Stimulated activated CD8-positive, alpha-beta memory T cell treated with anti-CD3 and anti-CD28 coated beads, Interleukin-12 subunit alpha, Interleukin-12 subunit beta, amount 100 ng/mL, for 1 hour (primary cell): Measurements from ENCODE around the gene PPBP.

Experiments used
- DNase-seq: peaks from one replicate; pipeline ENCODE4 v3.0.0-alpha.2; 2020; ENCODE audit warnings: low read depth

The PPBP gene, protein sequence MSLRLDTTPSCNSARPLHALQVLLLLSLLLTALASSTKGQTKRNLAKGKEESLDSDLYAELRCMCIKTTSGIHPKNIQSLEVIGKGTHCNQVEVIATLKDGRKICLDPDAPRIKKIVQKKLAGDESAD

DNA sequence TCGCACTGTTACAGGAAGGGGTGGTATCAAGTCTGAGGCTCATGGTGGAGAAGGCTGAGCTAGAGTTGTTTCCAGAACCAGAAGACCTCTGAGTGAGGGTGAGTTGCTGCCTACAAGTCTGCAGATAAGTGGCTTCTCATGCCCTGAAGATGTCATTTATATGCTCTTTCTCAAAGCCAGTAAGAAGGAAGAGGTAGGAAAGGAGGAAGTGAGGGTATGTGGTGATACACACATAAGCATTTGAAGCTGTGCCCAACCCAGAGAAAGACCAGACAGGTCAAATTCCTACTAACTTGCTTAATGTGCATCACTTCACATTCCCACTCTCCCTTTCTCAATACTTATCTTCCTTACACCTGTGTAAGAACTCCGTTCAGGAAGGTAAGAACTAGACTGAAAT, at the start of gene PPBP:
Gene PPBP (minus strand): TSS at position 130 of the 400 bp plus-strand sequence. CDS start 87 bp downstream, at position 43.
- DNase-seq: no peak

DNA sequence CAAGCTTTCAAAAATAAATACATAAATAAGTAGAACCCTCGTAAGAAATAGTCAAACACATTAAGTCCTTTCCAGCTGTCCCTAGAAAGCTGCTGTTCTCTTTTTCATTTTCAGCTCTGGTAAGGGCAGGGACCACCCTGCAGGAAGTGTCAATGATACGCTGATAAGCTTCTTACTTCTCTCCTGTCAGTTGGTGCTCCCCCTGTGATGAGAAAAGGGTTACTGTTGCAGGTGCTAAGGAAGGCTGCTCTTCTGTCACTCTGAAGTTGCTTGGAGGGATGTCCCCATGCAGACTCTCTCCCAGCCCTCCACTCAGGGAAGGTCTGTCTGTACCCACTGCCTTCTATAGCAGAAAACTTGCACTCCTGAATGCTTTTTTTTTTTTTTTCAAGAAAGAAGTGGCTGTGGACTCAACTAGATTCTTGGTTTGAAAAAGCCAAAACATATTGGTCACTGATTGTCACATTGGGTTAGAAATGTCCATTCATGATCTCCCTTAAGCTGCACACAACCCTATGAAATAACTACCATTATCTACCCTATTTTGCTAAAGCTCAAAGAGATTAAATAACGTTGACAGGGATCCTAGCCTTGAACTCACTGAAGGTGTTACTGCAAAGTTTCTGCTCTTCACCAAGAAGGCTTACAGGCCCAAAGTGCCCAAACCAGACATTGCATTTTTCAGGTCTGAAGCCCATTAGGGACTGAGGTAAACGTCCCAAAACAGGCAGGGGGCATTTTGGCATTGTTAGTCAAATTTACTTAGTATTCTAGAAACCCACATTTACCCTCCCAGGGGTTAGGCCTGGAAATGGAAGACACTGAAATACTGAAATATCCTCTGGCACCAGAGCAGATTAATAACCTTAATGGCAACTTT, 49.3 kb upstream of the PPBP start:
- DNase-seq: no peak

DNA sequence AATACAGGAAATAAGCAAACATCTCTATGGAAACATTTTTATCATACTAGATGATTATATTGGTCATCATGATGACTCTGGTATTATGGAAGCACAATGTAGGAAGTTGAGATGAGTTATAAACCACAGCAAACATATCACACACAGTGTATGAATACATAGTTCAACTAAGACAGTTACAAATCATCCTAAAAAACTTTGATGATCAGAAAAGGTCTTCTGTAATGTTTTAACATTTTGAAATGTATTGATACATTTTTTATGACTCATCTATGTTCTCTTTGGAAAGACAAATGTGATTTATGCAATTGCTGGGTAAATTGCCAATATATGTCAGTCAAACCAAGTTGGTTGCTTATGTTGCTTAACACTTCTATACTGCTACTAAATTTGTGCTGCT, 45.7 kb upstream of the PPBP start:
- no peak for DNase-seq

DNA sequence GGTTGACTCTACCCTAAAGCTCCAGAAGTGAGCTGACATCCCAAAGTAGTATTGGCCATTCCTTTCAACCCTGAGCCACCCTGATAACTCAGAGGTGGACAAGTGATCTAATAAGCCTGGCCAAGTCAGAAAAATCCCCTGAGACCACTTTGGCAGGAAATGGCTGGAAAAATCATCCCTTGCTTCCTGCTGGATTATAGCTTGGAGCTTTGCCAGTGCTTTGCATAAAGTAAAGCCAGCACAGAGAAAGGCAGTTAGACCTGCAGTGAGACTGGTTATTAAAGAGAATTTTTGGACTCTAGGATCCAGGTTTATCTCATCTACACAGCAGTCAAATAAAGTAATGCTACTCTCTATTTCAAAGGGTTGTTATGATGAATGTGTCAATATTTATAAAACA, 44.1 kb upstream of the PPBP start:
- no peak for DNase-seq

DNA sequence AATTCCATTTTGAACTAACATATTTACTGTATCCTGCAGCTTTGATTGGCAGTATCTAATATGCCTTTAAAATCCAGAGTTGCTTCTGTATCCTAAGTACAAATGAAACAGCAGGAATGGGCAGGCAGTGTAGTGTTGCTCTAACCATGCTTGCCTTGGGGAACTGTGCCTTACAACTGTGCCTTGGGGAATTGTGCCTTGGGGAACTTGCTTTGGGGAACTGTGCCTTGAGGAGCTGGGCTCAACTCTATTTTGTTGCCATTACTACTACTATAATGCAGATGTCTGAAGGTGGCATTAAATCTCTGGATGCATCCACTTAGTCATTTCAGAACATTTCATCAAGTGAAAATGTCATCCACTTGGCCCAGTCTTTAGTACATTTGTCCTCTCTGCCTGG, 43.6 kb upstream of the PPBP start:
- no peak for DNase-seq

DNA sequence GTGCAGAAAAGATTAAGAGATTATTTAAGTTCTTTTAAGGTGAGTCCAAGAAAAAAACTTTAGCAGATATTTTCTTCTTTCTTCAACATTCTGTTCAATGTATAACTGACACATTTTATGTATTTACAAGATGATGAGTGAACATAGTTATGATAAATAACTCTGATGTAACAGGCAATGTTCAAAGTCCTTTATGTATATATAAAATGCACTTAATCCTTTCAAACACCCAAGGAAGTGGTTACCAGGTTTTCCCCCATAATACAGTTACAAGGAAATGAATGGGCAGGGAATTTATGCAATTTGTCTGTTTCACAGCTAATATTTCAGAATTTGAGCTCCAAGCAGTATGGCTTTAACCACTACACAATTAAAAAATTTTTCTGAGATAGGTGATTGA, 42.3 kb upstream of the PPBP start:
- DNase-seq: no peak

DNA sequence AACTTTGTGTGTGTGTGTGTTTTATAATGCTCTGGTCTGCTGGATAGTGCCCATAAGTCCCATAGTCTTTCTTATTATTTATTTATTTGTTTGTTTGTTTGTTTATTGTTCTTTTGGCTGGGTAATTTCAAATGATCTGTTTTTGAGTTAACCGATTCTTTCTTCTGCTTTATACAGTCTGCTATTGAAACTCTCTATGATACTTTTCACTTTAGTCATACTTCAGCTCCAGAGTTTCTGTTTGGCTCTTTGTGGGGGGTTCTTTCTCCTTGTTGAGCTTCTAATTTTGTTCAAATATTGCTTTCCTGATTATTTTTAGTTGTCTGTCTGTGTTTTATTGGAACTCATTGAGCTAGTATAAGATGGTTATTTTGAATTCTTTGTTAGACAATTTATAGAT, 40.5 kb upstream of the PPBP start:
- DNase-seq: no peak

DNA sequence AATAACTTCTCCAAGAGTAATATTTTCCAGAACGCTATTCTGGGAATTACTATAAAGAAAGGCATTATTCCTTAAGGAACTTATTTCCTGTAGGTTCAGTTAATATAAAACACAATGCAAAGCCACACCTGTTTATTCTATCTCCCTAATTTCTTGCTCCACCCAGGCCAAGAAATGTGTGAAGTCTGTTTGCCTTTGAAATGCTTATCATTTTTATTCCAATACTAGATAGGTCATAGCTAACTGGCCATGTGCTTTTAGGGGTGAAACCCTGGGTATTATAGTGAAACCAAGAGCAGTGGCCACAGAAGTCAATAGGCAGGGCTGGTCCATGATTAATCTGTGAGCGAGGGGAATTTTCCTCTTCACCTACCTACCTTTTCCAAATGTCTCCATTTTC, 35.7 kb upstream of the PPBP start:
- no peak for DNase-seq

DNA sequence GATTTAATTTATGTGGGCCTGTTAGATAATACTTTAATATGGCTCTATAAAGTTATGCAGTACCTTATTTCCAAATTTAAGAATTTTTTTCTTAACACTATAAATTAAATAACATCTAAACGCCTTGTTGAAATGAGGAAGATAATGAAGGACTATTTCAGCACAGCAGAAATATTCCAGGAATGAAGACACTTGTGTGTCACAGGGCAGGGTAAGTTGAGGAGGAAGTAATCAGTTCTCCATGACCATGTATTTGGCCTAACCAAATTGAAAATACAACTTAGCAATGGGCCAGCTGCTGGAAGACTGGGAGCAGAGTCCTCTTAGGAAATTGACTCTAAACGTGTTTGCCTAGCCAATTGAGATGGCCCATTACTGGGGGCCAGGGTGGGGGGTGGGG, 33.6 kb upstream of the PPBP start:
- DNase-seq: no peak

DNA sequence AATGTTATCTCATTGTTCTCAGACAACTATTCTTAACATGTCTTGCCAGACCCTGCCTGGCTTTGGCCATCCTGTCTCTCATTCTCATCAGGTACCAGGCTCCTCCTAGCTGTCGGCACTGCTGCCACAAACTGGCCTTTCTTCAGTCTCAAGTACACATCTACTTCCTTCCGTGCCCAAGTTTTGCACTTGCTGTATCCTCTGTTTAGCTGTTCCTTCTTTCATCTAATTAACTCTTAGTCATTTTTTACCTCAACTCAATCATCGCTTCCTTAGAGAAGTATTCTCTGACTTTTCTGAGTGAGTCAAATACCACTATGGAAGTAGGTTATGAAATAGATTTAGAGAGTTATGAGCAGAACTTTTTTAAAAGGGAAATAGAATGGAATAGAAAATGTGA, 30.8 kb upstream of the PPBP start:
- no peak for DNase-seq

DNA sequence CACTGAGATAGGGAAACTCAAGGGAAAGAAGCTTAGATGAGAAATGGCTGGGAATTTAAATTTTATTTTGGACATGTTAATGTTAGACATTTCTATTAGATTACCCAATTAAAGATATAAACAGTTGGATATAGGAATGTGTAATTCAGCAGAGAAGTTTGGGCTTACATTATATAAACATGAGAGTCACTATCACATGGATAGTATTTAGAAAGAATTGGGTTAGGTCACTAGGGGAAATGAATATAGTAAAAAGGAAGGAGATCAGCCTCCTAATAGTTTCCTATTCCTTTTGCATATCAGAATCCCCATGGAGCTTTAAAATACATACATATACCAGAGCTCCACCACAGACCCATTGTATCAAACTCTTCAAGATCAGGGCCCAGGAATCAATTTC, 30.1 kb upstream of the PPBP start:
- DNase-seq: no peak

DNA sequence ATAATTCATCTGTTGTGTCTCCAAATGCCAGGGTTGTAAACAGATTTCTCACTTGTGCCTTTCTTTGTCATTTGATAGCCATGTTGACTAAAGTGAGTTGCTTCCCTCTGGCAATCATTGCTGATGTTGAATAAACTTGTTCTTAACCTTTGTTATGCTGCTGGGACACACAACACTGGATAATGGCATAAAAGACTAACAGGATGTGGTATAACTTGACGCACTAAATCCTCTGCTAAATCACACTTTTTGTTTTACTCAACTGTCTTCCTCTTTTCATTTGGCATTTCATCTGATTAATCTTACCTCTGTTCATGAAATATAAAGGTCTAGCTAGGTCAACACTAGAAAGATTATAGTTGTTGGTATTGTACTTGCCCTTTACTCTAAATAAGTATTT, 28.1 kb upstream of the PPBP start:
- DNase-seq: no peak

DNA sequence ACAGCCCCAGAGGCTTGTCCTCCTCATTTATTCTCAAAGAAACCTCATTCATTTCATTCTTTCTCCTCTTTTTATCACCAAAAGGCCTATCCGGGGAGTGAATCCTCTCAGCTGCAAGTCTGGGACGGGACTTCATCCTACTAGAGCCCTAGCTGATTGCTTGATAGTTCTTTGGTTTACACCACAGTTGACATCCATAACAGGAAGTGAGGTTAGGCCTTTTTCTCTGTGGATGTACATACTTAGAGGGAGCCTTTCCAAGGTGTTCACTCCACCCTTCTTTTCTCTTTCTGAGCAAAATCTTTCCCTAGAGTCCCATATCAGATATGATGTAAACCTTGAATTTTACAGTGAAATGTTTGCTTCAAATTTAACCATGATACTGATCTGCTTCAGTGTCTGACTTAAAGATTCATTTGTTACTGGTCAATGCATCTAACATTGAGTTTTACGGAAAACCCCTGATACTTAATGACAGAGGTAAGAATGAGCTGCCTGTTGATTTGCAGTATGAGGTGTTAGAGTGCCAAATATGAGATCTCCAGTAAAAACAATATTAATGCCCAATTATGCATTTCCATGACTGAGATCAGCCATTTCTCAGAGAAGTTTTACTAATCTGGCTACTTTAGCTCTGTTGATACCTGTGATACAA, 27.3 kb upstream of the PPBP start:
- DNase-seq: no peak

DNA sequence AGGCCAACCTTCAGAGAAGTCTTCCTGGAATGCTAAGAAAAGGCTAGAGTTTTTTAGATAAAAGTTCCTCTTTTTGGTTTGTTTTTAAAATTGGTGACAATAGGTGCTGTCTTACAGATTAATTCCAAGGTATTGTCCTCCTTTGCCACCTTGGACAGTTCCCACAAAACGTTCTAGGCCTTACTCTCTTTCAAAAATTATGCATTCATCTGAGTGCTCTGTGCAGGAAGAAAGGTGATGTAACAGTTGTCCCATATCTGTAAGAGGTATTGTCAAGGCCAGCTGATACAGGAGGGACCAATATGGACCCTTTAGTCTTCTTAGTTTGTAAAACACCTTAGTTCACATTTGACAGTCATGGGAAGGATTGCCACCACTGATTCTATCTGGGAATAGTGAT, 26.3 kb upstream of the PPBP start:
- no peak for DNase-seq

DNA sequence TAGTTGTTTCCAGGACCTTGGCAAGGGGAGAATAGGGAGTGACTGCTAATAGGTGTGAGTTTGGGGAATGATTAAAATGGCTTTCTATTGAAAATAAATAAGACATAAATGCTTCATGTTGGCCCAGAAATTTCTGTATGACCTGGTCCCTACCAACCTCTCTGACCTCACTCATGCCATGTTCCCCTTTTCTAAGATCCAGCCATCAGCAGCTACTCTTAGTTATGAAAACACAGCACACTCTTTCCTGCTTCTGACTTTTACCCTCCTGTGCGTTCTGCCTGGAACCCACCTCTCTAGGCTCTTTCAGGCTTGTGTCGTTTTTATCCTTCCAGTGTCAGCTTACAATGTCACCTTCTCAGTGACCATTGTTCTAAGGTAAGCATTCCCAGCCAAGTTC, 25.3 kb upstream of the PPBP start:
- DNase-seq: no peak

DNA sequence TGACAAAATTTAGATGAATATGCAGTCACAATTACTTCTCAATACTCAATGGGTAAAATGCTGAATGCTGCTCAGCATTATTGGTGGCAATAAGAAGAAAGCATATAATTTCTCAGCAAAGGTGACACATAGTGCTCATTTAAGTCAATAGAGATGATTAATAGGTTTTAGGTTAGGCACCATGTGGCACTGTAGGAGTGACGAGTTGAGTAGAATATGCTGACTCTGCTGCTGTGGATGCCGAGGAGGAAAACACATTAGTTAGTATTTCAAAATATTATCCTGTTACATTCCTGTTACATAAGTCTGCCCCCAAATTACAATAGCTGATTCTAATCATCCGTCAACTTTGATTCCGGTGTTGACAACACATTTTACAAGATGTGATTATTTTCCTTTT, 24.1 kb upstream of the PPBP start:
- no peak for DNase-seq

DNA sequence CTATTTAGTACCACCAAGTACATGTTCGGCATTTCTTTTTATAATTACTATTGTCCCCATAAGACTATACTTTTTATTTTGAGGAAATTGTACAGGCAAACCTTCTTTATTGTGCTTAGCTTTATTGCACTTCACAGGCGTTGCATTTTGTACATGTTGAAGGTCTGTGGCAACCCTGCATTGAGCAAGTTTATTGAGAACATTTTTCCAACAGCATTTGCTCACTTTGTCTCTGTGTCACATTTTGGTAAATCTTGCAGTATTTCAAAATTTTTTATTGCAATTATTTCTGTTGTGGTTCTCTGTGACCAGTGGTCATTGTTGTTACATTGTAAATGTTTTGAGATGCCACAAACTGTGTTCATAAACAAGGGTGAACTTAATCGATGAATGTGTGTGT, 21.3 kb upstream of the PPBP start:
- DNase-seq: no peak

DNA sequence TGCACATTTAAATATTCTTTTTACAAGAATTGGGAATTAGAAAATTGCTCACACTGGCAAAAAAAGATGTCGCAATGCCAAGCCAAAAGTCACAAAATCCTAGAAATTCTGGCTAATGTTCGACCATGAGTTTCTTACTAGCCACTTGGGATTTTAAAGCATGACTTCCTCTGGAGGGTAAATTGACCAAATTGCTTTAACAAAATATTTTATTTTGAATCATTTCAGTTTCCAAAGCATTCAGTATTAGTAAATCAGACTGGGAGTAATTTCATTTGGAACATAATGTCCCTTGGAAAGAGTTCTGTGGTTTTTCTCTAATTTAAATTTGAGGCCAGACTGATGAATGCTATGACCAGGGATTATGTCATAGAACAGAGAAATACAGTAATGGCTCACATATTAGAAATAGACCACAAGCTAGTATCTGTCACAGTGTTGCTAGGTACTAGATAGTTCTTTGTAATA, 18.1 kb upstream of the PPBP start:
- DNase-seq: no peak

DNA sequence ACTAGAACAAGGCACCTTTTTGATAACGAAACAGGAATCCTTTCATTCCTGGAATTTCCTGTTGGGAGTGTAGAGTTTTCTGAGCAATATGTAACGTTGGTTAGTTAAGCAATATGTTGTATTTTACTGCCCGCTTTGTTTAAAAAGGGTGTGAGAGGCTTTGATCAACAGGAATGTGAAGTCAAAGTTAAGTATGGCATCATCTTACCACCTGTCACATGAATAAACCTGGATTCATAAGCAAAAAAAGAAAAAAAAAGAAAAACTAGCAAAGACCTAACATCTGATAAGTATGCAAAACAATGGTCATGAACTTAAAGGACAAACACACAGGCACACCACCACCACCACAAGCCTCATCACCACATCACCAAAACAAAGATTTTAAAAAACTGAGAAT, 17.5 kb upstream of the PPBP start:
- DNase-seq: no peak

DNA sequence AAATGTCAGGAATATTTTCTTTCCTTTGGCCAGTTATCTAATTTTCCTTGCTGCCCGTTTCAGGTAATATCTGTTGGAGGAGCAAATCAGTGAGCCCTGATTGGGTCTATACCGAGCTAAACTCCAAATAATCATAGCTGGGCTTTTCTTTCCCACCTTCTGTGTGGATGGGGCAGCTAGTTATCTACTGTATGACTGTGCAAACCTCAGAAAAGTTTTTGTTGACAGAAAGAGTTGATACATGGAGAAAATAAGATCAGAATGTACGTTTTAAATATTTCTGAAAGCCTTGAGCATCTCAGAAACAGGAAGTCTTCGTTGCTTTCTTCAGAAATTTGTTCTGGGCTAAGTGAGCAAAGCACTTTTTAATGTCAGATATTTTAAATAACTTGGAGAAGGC, 16.7 kb upstream of the PPBP start:
- DNase-seq: no peak

DNA sequence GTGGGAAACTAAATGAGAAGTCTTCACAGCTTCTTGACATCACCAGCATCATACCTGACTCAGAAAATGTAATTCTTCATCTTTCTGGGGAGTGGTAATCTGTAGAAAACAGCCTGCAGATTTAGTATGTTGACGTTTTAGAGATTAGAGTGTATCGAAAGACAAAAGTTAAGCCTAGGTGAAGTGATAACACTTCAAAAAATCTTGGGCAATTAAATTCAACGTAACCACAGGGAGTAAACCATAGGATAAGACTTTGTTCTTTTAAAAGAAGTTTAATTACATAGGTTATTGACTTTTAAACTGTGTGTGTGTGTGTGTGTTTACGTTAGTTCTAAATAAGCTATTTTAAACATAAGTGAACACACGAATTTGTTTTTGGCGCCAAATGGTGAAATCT, 12.3 kb upstream of the PPBP start:
- DNase-seq: no peak

DNA sequence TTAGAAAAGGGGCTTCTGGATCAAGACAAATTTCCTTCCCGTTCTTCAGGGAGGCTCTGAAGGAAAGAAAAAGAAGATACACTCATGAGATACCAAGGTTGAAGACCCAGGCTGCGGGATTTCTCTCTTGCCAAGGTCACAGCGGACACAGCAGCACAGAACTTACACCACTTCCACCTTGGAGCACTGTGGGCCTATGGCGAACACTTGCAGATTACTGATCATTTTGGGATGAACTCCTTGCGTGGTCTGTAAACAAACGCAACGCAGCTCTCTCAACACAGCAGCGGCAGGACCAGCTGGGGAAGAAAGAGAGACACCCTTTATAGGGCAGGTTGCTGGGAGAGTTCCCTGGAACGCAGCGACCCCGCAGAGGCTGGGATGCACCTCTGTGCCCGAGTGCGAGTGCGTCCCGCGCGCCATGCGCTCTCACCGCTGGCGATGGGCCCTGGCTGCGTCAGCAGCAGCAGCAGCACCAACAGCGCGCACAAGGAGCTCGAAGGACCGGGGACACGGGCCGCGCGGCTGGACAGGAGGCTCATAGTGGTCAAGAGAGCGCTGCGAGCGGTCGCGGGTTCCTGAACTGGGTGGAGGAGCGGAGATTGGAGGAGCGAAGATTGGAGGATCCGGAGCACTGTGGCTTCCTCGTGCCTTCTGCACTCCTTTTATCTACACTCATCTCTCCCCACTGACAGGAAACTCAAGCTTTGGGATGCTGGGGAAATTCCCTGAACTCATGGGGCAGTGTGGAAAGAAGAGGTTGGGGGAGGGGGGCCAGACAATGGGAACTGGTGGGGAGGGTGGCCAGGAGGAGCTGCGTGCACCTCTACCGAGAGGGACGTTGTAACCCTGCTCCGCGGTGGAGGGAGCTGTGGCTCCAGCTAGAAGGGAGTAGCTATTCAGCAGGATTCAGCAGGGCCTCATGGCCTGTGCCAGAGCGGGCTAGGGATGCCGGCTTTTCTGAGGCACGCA, 10.3 kb upstream of the PPBP start, which contains the start of gene CXCL5:
Gene CXCL5 (minus strand): TSS at position 638 of the 972 bp plus-strand sequence. CDS start 96 bp downstream, at position 542.
- no peak for DNase-seq
